EH (cell line): ENCODE results near the gene CRHR1.

ENCODE experiments used
- DNase-seq: peaks from one replicate; pipeline ENCODE4 v3.0.0-alpha.2; 2015; ENCODE audit warnings: low read depth

The CRHR1 gene

GRCh38 chr17:45824475-45824874 lies 40.4 kb downstream of the CRHR1 start:
- no peak for DNase-seq

- DNase-seq, result no peak
Observed at GRCh38 chr17:45824901-45825492, 40.9 kb downstream of the CRHR1 start.

- no peak for DNase-seq
Observed at GRCh38 chr17:45825792-45826191, 41.7 kb downstream of the CRHR1 start.

GRCh38 chr17:45826919-45827588 lies 42.9 kb downstream of the CRHR1 start:
- no peak for DNase-seq

- no peak for DNase-seq
Observed at GRCh38 chr17:45828171-45828570, 44.1 kb downstream of the CRHR1 start.

- no peak for DNase-seq
Observed at GRCh38 chr17:45828582-45829133, 44.5 kb downstream of the CRHR1 start.

- DNase-seq, result no peak
Observed at GRCh38 chr17:45833920-45834319, 49.8 kb downstream of the CRHR1 start.

GRCh38 chr17:45834471-45835396 lies 50.6 kb downstream of the CRHR1 start:
- DNase-seq, result peak; percentile 14

GRCh38 chr17:45835481-45835880 lies 51.4 kb downstream of the CRHR1 start:
- DNase-seq, result no peak

GRCh38 chr17:45836047-45837044 lies 52.2 kb downstream of the CRHR1 start:
- no peak for DNase-seq

GRCh38 chr17:45837187-45837586 lies 53.1 kb downstream of the CRHR1 start:
- no peak for DNase-seq

- DNase-seq, result no peak
Observed at GRCh38 chr17:45837603-45838002, 53.5 kb downstream of the CRHR1 start.

- DNase-seq, result no peak
Observed at GRCh38 chr17:45838751-45839295, 54.7 kb downstream of the CRHR1 start.

- DNase-seq, result no peak
Observed at GRCh38 chr17:45839442-45839841, 55.3 kb downstream of the CRHR1 start.

- DNase-seq, result no peak
Observed at GRCh38 chr17:45841186-45841585, 57.1 kb downstream of the CRHR1 start.

- peak; percentile 8 for DNase-seq
Observed at GRCh38 chr17:45841883-45842525, 57.9 kb downstream of the CRHR1 start.

GRCh38 chr17:45843722-45844121 lies 59.6 kb downstream of the CRHR1 start:
- no peak for DNase-seq

- no peak for DNase-seq
Observed at GRCh38 chr17:45844695-45845375, 60.7 kb downstream of the CRHR1 start, which contains the start of gene SPPL2C. SPPL2C (plus strand) TSS chr17:45844881; CDS start chr17:45844907, 26 bp downstream.

- no peak for DNase-seq
Observed at GRCh38 chr17:45845376-45846185, 61.5 kb downstream of the CRHR1 start.
